Liver (tissue), 3 donors: ENCODE measurements around the gene MEF2D.

Experiments
- CTCF ChIP-seq: fragments of 150-350 bp; IDR thresholded peaks from 2 replicates; pipeline ENCODE4 v1.5.1; 2017; ENCODE audit warnings: improper control_type of control experiment, low read depth, low read length; ENCODE audit not compliant: missing input control
- FOXA1 ChIP-seq: IDR thresholded peaks from 2 replicates; pipeline ENCODE4 v1.6.1; 2016; ENCODE audit warnings: antibody characterized with exemption
- GABPA ChIP-seq, 2 donors: IDR thresholded peaks in 1 of 2; conservative IDR thresholded peaks in 1 of 2; 2 replicates each; pipeline ENCODE4 v1.6.1; 2016; ENCODE audit warnings: antibody characterized with exemption in 2 of 2, mild to moderate bottlenecking in 1 of 2, moderate library complexity in 1 of 2
- JUND ChIP-seq, 2 donors: IDR thresholded peaks; 2 replicates each; pipeline ENCODE4 v1.6.1; 2016; ENCODE audit warnings: antibody characterized with exemption in 2 of 2
- MAX ChIP-seq: IDR thresholded peaks from 2 replicates; pipeline ENCODE4 v1.6.1; 2016; ENCODE audit warnings: antibody characterized with exemption
- RAD21 ChIP-seq, 2 donors: IDR thresholded peaks; 2 replicates each; pipeline ENCODE4 v1.6.1; 2016; ENCODE audit warnings: antibody characterized with exemption in 2 of 2, mild to moderate bottlenecking in 2 of 2
- REST ChIP-seq: IDR thresholded peaks from 2 replicates; pipeline ENCODE4 v1.6.1; 2016; ENCODE audit warnings: antibody characterized with exemption, mild to moderate bottlenecking
- SP1 ChIP-seq: IDR thresholded peaks from 2 replicates; pipeline ENCODE4 v1.6.1; 2018; ENCODE audit warnings: antibody characterized with exemption, mild to moderate bottlenecking
- YY1 ChIP-seq: IDR thresholded peaks from 2 replicates; pipeline ENCODE4 v1.6.1; 2016; ENCODE audit warnings: antibody characterized with exemption, mild to moderate bottlenecking
- donor health status: healthy.
- donor health status: healthy.

- TF ChIP-seq CTCF (no peak), RAD21 (IDR thresholded peaks at IDR 0.05) (no peak), JUND (IDR thresholded peaks at IDR 0.05) (no peak), YY1 (no peak), MAX (no peak), SP1 (no peak), GABPA (IDR thresholded peaks at IDR 0.05 in 1 of 2, conservative IDR thresholded peaks at IDR 0.05 in 1 of 2) (no peak), REST (no peak), FOXA1 (no peak)
Observed at GRCh38 chr1:156463874-156464273, 36.7 kb downstream of the MEF2D start.
